ENCODE data around the gene IFIT5.

DNA sequence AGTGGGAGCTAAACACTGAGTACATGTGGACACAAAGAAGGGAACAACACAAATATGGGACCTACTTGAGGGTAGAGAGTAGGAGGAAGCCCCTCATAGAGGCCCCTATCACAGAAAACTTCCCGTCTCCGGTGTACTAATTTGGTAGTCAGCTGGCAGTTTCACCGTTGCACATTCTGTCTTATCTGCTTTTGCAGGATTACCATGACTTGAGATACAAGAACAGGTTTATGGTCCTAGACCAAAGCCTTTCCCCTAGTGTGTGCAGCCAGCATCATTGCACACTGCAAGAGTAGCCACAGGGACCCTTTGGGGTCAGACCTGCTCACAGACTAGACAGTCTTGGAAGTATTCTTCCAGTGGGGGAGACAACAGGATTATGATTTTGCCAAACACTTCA lies 42.4 kb upstream of the IFIT5 start:
- TF ChIP-seq, protein P1, sequence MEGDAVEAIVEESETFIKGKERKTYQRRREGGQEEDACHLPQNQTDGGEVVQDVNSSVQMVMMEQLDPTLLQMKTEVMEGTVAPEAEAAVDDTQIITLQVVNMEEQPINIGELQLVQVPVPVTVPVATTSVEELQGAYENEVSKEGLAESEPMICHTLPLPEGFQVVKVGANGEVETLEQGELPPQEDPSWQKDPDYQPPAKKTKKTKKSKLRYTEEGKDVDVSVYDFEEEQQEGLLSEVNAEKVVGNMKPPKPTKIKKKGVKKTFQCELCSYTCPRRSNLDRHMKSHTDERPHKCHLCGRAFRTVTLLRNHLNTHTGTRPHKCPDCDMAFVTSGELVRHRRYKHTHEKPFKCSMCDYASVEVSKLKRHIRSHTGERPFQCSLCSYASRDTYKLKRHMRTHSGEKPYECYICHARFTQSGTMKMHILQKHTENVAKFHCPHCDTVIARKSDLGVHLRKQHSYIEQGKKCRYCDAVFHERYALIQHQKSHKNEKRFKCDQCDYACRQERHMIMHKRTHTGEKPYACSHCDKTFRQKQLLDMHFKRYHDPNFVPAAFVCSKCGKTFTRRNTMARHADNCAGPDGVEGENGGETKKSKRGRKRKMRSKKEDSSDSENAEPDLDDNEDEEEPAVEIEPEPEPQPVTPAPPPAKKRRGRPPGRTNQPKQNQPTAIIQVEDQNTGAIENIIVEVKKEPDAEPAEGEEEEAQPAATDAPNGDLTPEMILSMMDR (IDR thresholded peaks at IDR 0.05; ENCODE audit: low read depth, low read length) = no peak
- TF ChIP-seq EZH2phosphoT487 (IDR thresholded peaks at IDR 0.05; ENCODE audit: low read depth) = no peak

All from OCI-LY3 (cell line).